Heart left ventricle (tissue), 16 donors: ENCODE measurements around the gene TSNAXIP1. TPM values are rescaled to one million over a fixed set of nuclear protein-coding genes. Genes with fewer than 3 reads are reported as not detected.

Source experiments
- ATAC-seq, 4 donors: fragments of 200-7000 bp; cut with Tn5 transposase; one replicate each; pipeline ENCODE4 v1.9.1; 2020 to 2022; ENCODE audit warnings: moderate library complexity in 4 of 4, mild to moderate bottlenecking in 3 of 4, moderate number of reproducible peaks in 1 of 4
- DNase-seq, 5 donors: peaks; one replicate each; pipeline ENCODE4 v3.0.0-alpha.2; 2020
- H3K27ac ChIP-seq, 12 donors: fragments of 200-600 bp; sonication (generic) in 4 of 12; one replicate each; pipeline versions ENCODE4 v1.5.0 to v1.8.0; 2016 to 2022; ENCODE audit warnings: mild to moderate bottlenecking in 2 of 12
- H3K27me3 ChIP-seq, 9 donors: fragments of 200-600 bp; sonication (generic) in 2 of 9; one replicate each; pipeline versions ENCODE4 v1.5.1 to v1.8.0; 2016 to 2022; ENCODE audit warnings: mild to moderate bottlenecking in 3 of 9
- H3K36me3 ChIP-seq, 9 donors: fragments of 200-600 bp; sonication (generic) in 2 of 9; one replicate each; pipeline versions ENCODE4 v1.5.0 to v1.8.0; 2018 to 2022; ENCODE audit warnings: mild to moderate bottlenecking in 2 of 9
- H3K4me1 ChIP-seq, 12 donors: fragments of 200-600 bp; sonication (generic) in 4 of 12; one replicate each; pipeline versions ENCODE4 v1.5.0 to v1.8.0; 2016 to 2022; ENCODE audit warnings: mild to moderate bottlenecking in 3 of 12
- H3K4me3 ChIP-seq, 12 donors: fragments of 200-600 bp; sonication (generic) in 4 of 12; one replicate each; pipeline versions ENCODE4 v1.5.0 to v1.8.0; 2017 to 2022; ENCODE audit warnings: mild to moderate bottlenecking in 9 of 12, moderate library complexity in 4 of 12
- H3K9me3 ChIP-seq, 12 donors: fragments of 200-600 bp; sonication (generic) in 4 of 12; one replicate each; pipeline versions ENCODE4 v1.5.0 to v1.8.0; 2016 to 2022; ENCODE audit warnings: mild to moderate bottlenecking in 1 of 12
- POLR2A ChIP-seq, 2 donors: fragments of 450-650 bp; IDR thresholded peaks; one replicate each; pipeline ENCODE4 v1.6.1; 2017; ENCODE audit warnings: antibody characterized with exemption in 2 of 2, mild to moderate bottlenecking in 2 of 2, moderate library complexity in 2 of 2
- WGBS, 4 donors: extraction: QIAGEN DNeasy Blood & Tissue Kit in 2 of 4; methylation state at CpG; one replicate each; pipeline versions ENCODE4 v1.1.5 to v1.1.7; 2013 to 2018; 5-methylcytosine and 5-hydroxymethylcytosine counted together
- intact Hi-C, 10 donors: fragments of 100-400 bp; cut with DNase I; formaldehyde crosslinking; loops; one replicate each; pipeline versions ENCODE4 v1.11.1 to v1.14.2; 2022
- polyA plus RNA-seq, 2 donors: library from polyadenylated mRNA; stranded (reverse); fragments of 200-250 nt; gene quantifications; one replicate each; pipeline ENCODE4 v1.2.3, GENCODE V29; 2013
- total RNA-seq, 9 donors: library from RNA; depleted of rRNA in 2 of 9; stranded (reverse); fragments of >200 nt in 2 of 9; fragmentation: NEBNext Ultra II Directional in 3 of 9; extraction: Animal tissue kit (Norgen Biotek cat#: 25700) in 3 of 9; gene quantifications; one replicate each; pipeline versions ENCODE4 v1.1.0 to v1.2.4, GENCODE V29; 2016 to 2023
- TF ChIP-seq, protein P1 (sequence below), 12 donors: fragments of 200-600 bp; sonication (generic) in 4 of 12; IDR thresholded peaks; one replicate each; pipeline versions ENCODE4 v1.5.0 to v1.8.0; 2018 to 2022; ENCODE audit warnings: antibody characterized with exemption in 12 of 12, mild to moderate bottlenecking in 5 of 12
- donor health status: ischemic (EF 13 %, LVEDD 7.1; RV severe dilation, severe dysfunction).
- donor health status: healthy with polysubstance abuse.
- donor health status: DM: no; HTN: yes; CAD: no.
- donor health status: DM: no; HTN: no; CAD: no.
- donor health status: ischemic (EF 25% LVEDD 6.9; RV normal size, moderate dysfunction).
- donor health status: ischemic (EF 25% LVEDD 5.7; RV mildly dilated, moderate dysfunction).
- donor health status: healthy.
- donor health status: DM: yes; HTN: yes; CAD: no.
- donor health status: ischemic (EF 35%, LVEDD 5.7; RV mildly dilated, moderate dysfunction).
- donor health status: nonischemic (EF 11% LVEDD 7.7; RV severe dilation, severe dysfunction).
- donor health status: DM: yes; HTN: yes; CAD: no.
- donor health status: PGD.
- donor health status: ischemic (EF 29% LVEDD 5.4; RV normal size, mild dysfunction).
- donor health status: nonischemic (EF 23%, LVEDD 6.1; RV moderate dilation, normal function).

Gene TSNAXIP1
- total and polyA plus RNA-seq, 11 donors: 0.16 to 0.93 (median 0.57) TPM; not detected in 1

DNA sequence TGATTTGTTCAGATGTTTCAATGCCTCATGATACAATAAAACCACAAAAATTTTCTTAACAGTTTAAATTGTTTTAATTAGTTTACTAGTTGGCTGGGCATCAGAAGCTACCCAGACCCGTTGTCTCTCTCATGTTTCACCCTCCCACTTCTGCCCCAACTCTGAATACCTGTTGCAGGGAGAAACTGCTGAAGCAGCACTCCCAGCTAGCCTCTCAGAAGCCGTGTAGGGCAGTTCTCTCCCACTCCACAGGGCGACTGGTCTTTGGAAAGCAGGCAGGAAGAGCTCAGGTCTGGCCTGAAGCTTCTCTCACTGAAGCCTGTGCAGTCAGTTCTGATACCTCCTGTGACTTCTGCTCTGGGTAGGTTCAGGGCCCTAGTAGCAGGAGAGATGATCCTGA lies 64.6 kb downstream of the TSNAXIP1 start:
- intact Hi-C loops: loop anchor here in 2 of 10 donors (5.0 kb wide), 1 partner anchor 39 kb away; no protein-coding TSS in a partner anchor
- Histone ChIP-seq H3K9me3 (no peaks in the 10 kb centered on the region), H3K4me1 (peaks cover 6 to 36% (median 28%) of the 10 kb centered on the region in 12 donors), H3K4me3 (no peak overlapping the region), H3K36me3 (peaks cover 0 to 63% (median 57%) of the 10 kb centered on the region in 9 donors), H3K27ac (peak overlapping the region in 1 of 12 donors; percentile 90), H3K27me3 (no peaks in the 10 kb centered on the region)
- WGBS, 4 donors: 75 to 80% (median 78%) methylated on average over 3 of the region's 3 CpGs
- DNase-seq: no peak
- TF ChIP-seq, protein P1, sequence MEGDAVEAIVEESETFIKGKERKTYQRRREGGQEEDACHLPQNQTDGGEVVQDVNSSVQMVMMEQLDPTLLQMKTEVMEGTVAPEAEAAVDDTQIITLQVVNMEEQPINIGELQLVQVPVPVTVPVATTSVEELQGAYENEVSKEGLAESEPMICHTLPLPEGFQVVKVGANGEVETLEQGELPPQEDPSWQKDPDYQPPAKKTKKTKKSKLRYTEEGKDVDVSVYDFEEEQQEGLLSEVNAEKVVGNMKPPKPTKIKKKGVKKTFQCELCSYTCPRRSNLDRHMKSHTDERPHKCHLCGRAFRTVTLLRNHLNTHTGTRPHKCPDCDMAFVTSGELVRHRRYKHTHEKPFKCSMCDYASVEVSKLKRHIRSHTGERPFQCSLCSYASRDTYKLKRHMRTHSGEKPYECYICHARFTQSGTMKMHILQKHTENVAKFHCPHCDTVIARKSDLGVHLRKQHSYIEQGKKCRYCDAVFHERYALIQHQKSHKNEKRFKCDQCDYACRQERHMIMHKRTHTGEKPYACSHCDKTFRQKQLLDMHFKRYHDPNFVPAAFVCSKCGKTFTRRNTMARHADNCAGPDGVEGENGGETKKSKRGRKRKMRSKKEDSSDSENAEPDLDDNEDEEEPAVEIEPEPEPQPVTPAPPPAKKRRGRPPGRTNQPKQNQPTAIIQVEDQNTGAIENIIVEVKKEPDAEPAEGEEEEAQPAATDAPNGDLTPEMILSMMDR (IDR thresholded peaks at IDR 0.05): no peak
- no peak for TF ChIP-seq POLR2A (IDR thresholded peaks at IDR 0.05)
- ATAC-seq: no peak

DNA sequence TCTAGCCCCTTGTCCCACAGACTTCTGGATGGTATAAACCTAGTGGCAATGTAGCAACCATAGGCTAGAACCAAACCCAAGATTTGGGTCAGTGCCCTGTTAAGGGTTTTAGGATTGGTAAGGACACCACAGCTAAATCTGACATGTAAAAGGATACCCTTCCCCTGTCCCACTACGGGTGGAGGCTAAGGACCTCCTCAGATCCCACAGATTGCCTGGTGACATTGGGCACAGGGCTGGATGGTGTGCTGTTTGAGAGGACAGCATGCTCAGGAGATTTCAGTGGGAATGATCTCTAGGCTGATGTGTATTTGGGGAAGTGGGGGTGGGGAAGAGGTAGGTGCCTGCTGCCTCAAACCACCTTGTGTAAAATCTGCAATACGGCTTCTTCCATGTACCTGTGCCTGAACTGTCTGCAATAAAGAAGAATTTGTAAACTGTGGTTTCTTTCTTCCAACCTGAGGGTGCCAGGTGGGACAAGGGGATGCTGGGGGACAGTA lies 65.5 kb downstream of the TSNAXIP1 start:
- intact Hi-C loops: loop anchor here in 2 of 10 donors (5.0 kb wide), 1 partner anchor 40 kb away; no protein-coding TSS in a partner anchor
- WGBS, 4 donors: 64 to 77% (median 75%) methylated on average over 2 of the region's 2 CpGs
- H3K27ac ChIP-seq: peak overlapping the region; percentile 37 to 90 (median 81)
- peaks cover 0 to 63% (median 57%) of the 10 kb centered on the region in 9 donors for H3K36me3 ChIP-seq
- TF ChIP-seq POLR2A (IDR thresholded peaks at IDR 0.05): no peak
- TF ChIP-seq, protein P1 (IDR thresholded peaks at IDR 0.05): no peak
- peaks cover 6 to 38% (median 28%) of the 10 kb centered on the region in 12 donors for H3K4me1 ChIP-seq
- H3K4me3 ChIP-seq: peak overlapping the region in 9 of 12 donors; percentile 67 to 99 (median 89)
- no peaks in the 10 kb centered on the region for H3K9me3 ChIP-seq
- DNase-seq (no peak), ATAC-seq (no peak)
- no peaks in the 10 kb centered on the region for H3K27me3 ChIP-seq

DNA sequence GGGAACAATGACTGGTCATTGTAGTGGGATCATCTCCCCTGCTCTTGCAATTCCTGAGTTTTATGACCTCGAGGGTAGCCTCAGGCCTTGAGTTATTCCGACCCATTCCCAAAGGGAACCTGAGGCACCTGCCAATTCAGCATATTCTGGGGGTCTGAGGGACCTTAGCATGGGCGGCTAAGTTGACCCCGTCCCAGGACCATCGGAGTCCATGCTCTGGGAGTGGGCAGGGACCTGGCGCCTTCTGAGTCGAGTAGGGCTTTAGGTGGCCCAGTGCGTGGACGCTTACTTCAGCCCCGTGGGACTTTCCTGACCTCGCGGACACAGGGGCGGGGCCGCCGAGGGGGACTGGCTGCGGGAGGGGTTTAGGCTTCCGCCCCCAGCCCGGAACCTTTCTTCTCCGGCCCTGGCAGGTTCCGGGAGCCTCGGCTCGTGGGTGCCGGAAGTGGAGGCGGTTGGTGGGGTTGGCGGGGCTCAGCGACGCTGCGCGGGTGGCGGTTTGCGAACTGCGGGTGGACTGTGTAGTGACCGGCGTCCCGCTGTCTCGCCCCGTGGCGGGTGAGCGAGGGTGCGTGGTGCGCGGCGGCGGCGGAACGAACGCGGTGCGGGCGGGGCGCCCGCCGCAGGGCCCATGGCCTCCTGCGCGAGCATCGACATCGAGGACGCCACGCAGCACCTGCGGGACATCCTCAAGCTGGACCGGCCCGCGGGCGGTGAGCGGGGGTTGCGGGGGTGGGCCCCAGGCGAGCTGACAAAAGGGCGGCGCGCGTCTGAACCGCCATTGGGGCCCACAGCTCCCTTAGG lies 66.1 kb downstream of the TSNAXIP1 start, which contains the start of gene EDC4:
Gene EDC4 (plus strand): TSS at position 422 of the 804 bp plus-strand sequence. CDS start 210 bp downstream, at position 632.
- 1 to 4% (median 3%) methylated on average over 32 to 72 of the region's 72 CpGs for WGBS, 4 donors
- peak within 1 kb of the TSS; percentile 67 to 99 (median 87) for H3K4me3 ChIP-seq
- intact Hi-C loops: loop anchor here in 2 of 10 donors (5.0 kb wide), 1 partner anchor 41 kb away; no protein-coding TSS in a partner anchor
- peak within 1 kb of the TSS; percentile 37 to 90 (median 81) for H3K27ac ChIP-seq
- H3K9me3 ChIP-seq: no peaks in the 10 kb centered on the region
- H3K36me3 ChIP-seq: peaks cover 0 to 63% (median 58%) of the 10 kb centered on the region in 9 donors
- peaks cover 6 to 38% (median 28%) of the 10 kb centered on the region in 12 donors for H3K4me1 ChIP-seq
- no peaks in the 10 kb centered on the region for H3K27me3 ChIP-seq
- peak; percentile 87 to 93 (median 89) for DNase-seq
- ATAC-seq: peak; percentile 87 to 94 (median 93)
- TF ChIP-seq, protein P1 (IDR thresholded peaks at IDR 0.05): no peak
- peak in 1 of 2 donors; percentile 70 for TF ChIP-seq POLR2A (IDR thresholded peaks at IDR 0.05)
